Measurements from ENCODE around the gene VCX3A.

VCX3A gene

DNA sequence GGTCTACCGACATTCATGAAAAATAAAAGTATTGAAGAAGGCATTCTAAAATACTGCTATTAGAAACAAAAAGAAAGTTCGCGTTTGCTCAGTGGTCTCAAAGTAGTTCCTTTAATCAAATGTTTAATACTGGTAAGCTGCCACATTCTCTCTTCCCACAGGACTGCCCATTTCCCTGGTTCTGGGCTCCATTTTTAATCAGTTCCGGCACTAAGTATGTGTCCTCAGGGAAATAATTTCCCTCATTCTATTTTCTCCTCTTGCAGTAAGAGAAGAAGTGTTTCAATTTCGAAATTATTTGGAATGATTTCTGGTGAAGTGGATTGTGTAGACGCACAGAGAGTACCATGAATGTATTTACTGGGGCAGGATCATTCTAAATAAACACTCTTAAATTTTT is 17.5 kb downstream of the VCX3A start:
- Histone ChIP-seq H3K14ac (ENCODE audit: low read length) (no peak overlapping the region), H3K4me3 (ENCODE audit: low read depth, low read length) (no peak overlapping the region), H4K8ac (ENCODE audit: low read depth, low read length) (no peak overlapping the region), H3K79me1 (ENCODE audit: low read length) (no peaks in the 10 kb centered on the region), H3K18ac (ENCODE audit: low read length) (no peak overlapping the region), H3K9ac (ENCODE audit: low read length) (no peak overlapping the region), H2AK5ac (ENCODE audit: low read length) (no peak overlapping the region), H3K27ac (ENCODE audit: low read depth, low read length) (no peak overlapping the region), H4K91ac (ENCODE audit: low read depth, low read length) (no peak overlapping the region), H2AFZ (ENCODE audit: insufficient read depth, low read length, poor library complexity) (no peak overlapping the region), H3K27me3 (ENCODE audit: insufficient read depth, low read length) (no peaks in the 10 kb centered on the region), H3K4ac (ENCODE audit: low read depth, low read length) (no peak overlapping the region), H4K12ac (ENCODE audit: low read depth, low read length) (no peak overlapping the region), H2BK120ac (ENCODE audit: insufficient read depth, low read length, poor library complexity) (no peak overlapping the region), H3K23ac (ENCODE audit: low read length) (no peak overlapping the region), H3K79me2 (ENCODE audit: control insufficient read depth, insufficient read depth, low read length, poor library complexity) (no peaks in the 10 kb centered on the region), H3K4me1 (ENCODE audit: control insufficient read depth in 1 of 2, insufficient read depth in 2 of 2, low read length in 2 of 2) (no peaks in the 10 kb centered on the region), H2BK5ac (ENCODE audit: low read depth, low read length, poor library complexity) (no peak overlapping the region), H3K4me2 (ENCODE audit: low read length) (no peak overlapping the region), H3K9me3 (ENCODE audit: insufficient read depth, low read depth, low read length) (no peaks in the 10 kb centered on the region), H2BK12ac (ENCODE audit: low read length) (no peak overlapping the region), H3K36me3 (ENCODE audit: control insufficient read depth in 1 of 2, insufficient read depth in 2 of 2, low read length in 2 of 2) (no peaks in the 10 kb centered on the region)
- no CpG with 5 or more reads among the region's 6 CpGs for WGBS (ENCODE audit: extremely low coverage, insufficient coverage, insufficient read length)
- DNase-seq, result no peak

DNA sequence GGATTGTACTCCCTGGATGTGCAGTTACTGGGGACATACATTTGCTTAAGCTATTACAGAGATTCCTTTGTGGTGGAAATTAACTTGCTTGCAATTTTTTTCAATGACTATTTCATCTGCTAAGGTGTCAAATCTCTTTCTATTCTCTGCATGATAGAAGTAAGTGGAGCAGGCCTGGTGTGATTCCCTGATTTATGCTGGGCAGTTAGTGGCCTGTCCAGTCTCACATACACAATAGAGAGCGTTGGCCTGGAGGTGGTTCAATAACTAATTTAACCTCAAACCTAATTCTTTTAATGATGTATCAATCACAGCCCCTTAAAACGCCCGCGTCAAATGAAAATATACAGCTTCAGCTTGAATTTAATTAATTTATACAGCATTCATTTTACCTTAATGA is 28.5 kb downstream of the VCX3A start:
- Histone ChIP-seq H3K4ac (ENCODE audit: low read depth, low read length) (no peak overlapping the region), H2BK5ac (ENCODE audit: low read depth, low read length, poor library complexity) (no peak overlapping the region), H2AFZ (ENCODE audit: insufficient read depth, low read length, poor library complexity) (no peak overlapping the region), H3K23ac (ENCODE audit: low read length) (no peak overlapping the region), H2AK5ac (ENCODE audit: low read length) (no peak overlapping the region), H4K12ac (ENCODE audit: low read depth, low read length) (no peak overlapping the region), H3K9ac (ENCODE audit: low read length) (no peak overlapping the region), H3K18ac (ENCODE audit: low read length) (no peak overlapping the region), H3K4me1 (ENCODE audit: control insufficient read depth in 1 of 2, insufficient read depth in 2 of 2, low read length in 2 of 2) (peaks cover 0 to 2% of the 10 kb centered on the region in 2 experiments), H2BK12ac (ENCODE audit: low read length) (no peak overlapping the region), H3K27ac (ENCODE audit: low read depth, low read length) (no peak overlapping the region), H4K8ac (ENCODE audit: low read depth, low read length) (no peak overlapping the region), H2BK120ac (ENCODE audit: insufficient read depth, low read length, poor library complexity) (no peak overlapping the region), H3K4me2 (ENCODE audit: low read length) (no peak overlapping the region), H3K79me1 (ENCODE audit: low read length) (no peaks in the 10 kb centered on the region), H3K79me2 (ENCODE audit: control insufficient read depth, insufficient read depth, low read length, poor library complexity) (no peaks in the 10 kb centered on the region), H4K91ac (ENCODE audit: low read depth, low read length) (no peak overlapping the region), H3K4me3 (ENCODE audit: low read depth, low read length) (no peak overlapping the region), H3K9me3 (ENCODE audit: insufficient read depth, low read depth, low read length) (no peaks in the 10 kb centered on the region), H3K14ac (ENCODE audit: low read length) (no peak overlapping the region), H3K36me3 (ENCODE audit: control insufficient read depth in 1 of 2, insufficient read depth in 2 of 2, low read length in 2 of 2) (no peaks in the 10 kb centered on the region), H3K27me3 (ENCODE audit: insufficient read depth, low read length) (no peaks in the 10 kb centered on the region)
- no peak for DNase-seq
- WGBS (ENCODE audit: extremely low coverage, insufficient coverage, insufficient read length), result no CpG with 5 or more reads among the region's 4 CpGs

GRCh38 chrX:6505960-6506359 is 29.0 kb downstream of the VCX3A start:
- Histone ChIP-seq H2BK12ac (ENCODE audit: low read length) (no peak overlapping the region), H3K9ac (ENCODE audit: low read length) (no peak overlapping the region), H4K8ac (ENCODE audit: low read depth, low read length) (no peak overlapping the region), H3K23ac (ENCODE audit: low read length) (no peak overlapping the region), H3K79me1 (ENCODE audit: low read length) (no peaks in the 10 kb centered on the region), H3K4ac (ENCODE audit: low read depth, low read length) (no peak overlapping the region), H3K9me3 (ENCODE audit: insufficient read depth, low read depth, low read length) (no peaks in the 10 kb centered on the region), H3K4me1 (ENCODE audit: control insufficient read depth in 1 of 2, insufficient read depth in 2 of 2, low read length in 2 of 2) (peaks cover 0 to 2% of the 10 kb centered on the region in 2 experiments), H3K36me3 (ENCODE audit: control insufficient read depth in 1 of 2, insufficient read depth in 2 of 2, low read length in 2 of 2) (no peaks in the 10 kb centered on the region), H3K27ac (ENCODE audit: low read depth, low read length) (no peak overlapping the region), H2AFZ (ENCODE audit: insufficient read depth, low read length, poor library complexity) (no peak overlapping the region), H3K27me3 (ENCODE audit: insufficient read depth, low read length) (no peaks in the 10 kb centered on the region), H3K79me2 (ENCODE audit: control insufficient read depth, insufficient read depth, low read length, poor library complexity) (no peaks in the 10 kb centered on the region), H4K91ac (ENCODE audit: low read depth, low read length) (no peak overlapping the region), H4K12ac (ENCODE audit: low read depth, low read length) (no peak overlapping the region), H2BK120ac (ENCODE audit: insufficient read depth, low read length, poor library complexity) (no peak overlapping the region), H3K14ac (ENCODE audit: low read length) (no peak overlapping the region), H2AK5ac (ENCODE audit: low read length) (no peak overlapping the region), H2BK5ac (ENCODE audit: low read depth, low read length, poor library complexity) (no peak overlapping the region), H3K18ac (ENCODE audit: low read length) (no peak overlapping the region), H3K4me2 (ENCODE audit: low read length) (no peak overlapping the region), H3K4me3 (ENCODE audit: low read depth, low read length) (no peak overlapping the region)
- no peak for DNase-seq
- no CpG with 5 or more reads among the region's 2 CpGs for WGBS (ENCODE audit: extremely low coverage, insufficient coverage, insufficient read length)

- no peak overlapping the region for H2BK5ac ChIP-seq (ENCODE audit: low read depth, low read length, poor library complexity)
- H3K14ac ChIP-seq (ENCODE audit: low read length), result no peak overlapping the region
- H3K79me1 ChIP-seq (ENCODE audit: low read length), result no peaks in the 10 kb centered on the region
- H3K18ac ChIP-seq (ENCODE audit: low read length), result no peak overlapping the region
- no peaks in the 10 kb centered on the region for H3K36me3 ChIP-seq (ENCODE audit: control insufficient read depth in 1 of 2, insufficient read depth in 2 of 2, low read length in 2 of 2)
- no peak overlapping the region for H3K4me3 ChIP-seq (ENCODE audit: low read depth, low read length)
- no peaks in the 10 kb centered on the region for H3K79me2 ChIP-seq (ENCODE audit: control insufficient read depth, insufficient read depth, low read length, poor library complexity)
- no peak overlapping the region for H3K23ac ChIP-seq (ENCODE audit: low read length)
- no peak overlapping the region for H3K4ac ChIP-seq (ENCODE audit: low read depth, low read length)
- H4K12ac ChIP-seq (ENCODE audit: low read depth, low read length), result no peak overlapping the region
- H3K4me2 ChIP-seq (ENCODE audit: low read length), result no peak overlapping the region
- WGBS (ENCODE audit: extremely low coverage, insufficient coverage, insufficient read length), result no CpG with 5 or more reads among the region's 1 CpG
- H4K91ac ChIP-seq (ENCODE audit: low read depth, low read length), result no peak overlapping the region
- H3K4me1 ChIP-seq (ENCODE audit: control insufficient read depth in 1 of 2, insufficient read depth in 2 of 2, low read length in 2 of 2), result peaks cover 0 to 2% of the 10 kb centered on the region in 2 experiments
- H3K9me3 ChIP-seq (ENCODE audit: insufficient read depth, low read depth, low read length), result no peaks in the 10 kb centered on the region
- no peak overlapping the region for H2AK5ac ChIP-seq (ENCODE audit: low read length)
- H4K8ac ChIP-seq (ENCODE audit: low read depth, low read length), result no peak overlapping the region
- no peak overlapping the region for H2BK120ac ChIP-seq (ENCODE audit: insufficient read depth, low read length, poor library complexity)
- no peak overlapping the region for H2BK12ac ChIP-seq (ENCODE audit: low read length)
- no peak for DNase-seq
- no peaks in the 10 kb centered on the region for H3K27me3 ChIP-seq (ENCODE audit: insufficient read depth, low read length)
- no peak overlapping the region for H3K9ac ChIP-seq (ENCODE audit: low read length)
- H3K27ac ChIP-seq (ENCODE audit: low read depth, low read length), result no peak overlapping the region
- no peak overlapping the region for H2AFZ ChIP-seq (ENCODE audit: insufficient read depth, low read length, poor library complexity)
Observed at GRCh38 chrX:6500719-6501118, 34.2 kb downstream of the VCX3A start.
